HG02798 (cell line): Measurements from ENCODE around the gene ADGRD1.
"Not testable (repeated sequence)": the region's sequence is repeated elsewhere in the genome, so short reads cannot be mapped to it uniquely, and the experiment has no call there.

Source experiments
- ATAC-seq: cut with Tn5 transposase; IDR thresholded peaks from one replicate; pipeline ENCODE4 v1.9.1; 2021; ENCODE audit warnings: mild to moderate bottlenecking; ENCODE audit not compliant: unreplicated experiment, poor library complexity

The ADGRD1 gene

GRCh38 chr12:131066207-131066885 lies 112.6 kb downstream of the ADGRD1 start:
- ATAC-seq: no peak

- ATAC-seq: no peak
Measured at GRCh38 chr12:131066886-131067490, 113.3 kb downstream of the ADGRD1 start.

- ATAC-seq: no peak
Measured at GRCh38 chr12:131067981-131068851, 114.5 kb downstream of the ADGRD1 start.

- not testable (repeated sequence) for ATAC-seq
Measured at GRCh38 chr12:131068926-131069720, 115.4 kb downstream of the ADGRD1 start.

GRCh38 chr12:131070136-131070535 lies 116.4 kb downstream of the ADGRD1 start:
- ATAC-seq: not testable (repeated sequence)

GRCh38 chr12:131070668-131071067 lies 117.0 kb downstream of the ADGRD1 start:
- ATAC-seq: not testable (repeated sequence)

- ATAC-seq: not testable (repeated sequence)
Measured at GRCh38 chr12:131071234-131071820, 117.6 kb downstream of the ADGRD1 start.

GRCh38 chr12:131071950-131072349 lies 118.2 kb downstream of the ADGRD1 start:
- ATAC-seq: not testable (repeated sequence)

GRCh38 chr12:131072451-131073230 lies 118.9 kb downstream of the ADGRD1 start:
- no peak for ATAC-seq

GRCh38 chr12:131074221-131075083 lies 120.7 kb downstream of the ADGRD1 start:
- peak; percentile 33 for ATAC-seq

- no peak for ATAC-seq
Measured at GRCh38 chr12:131075194-131075593, 121.5 kb downstream of the ADGRD1 start.

- no peak for ATAC-seq
Measured at GRCh38 chr12:131075611-131076010, 121.9 kb downstream of the ADGRD1 start.

GRCh38 chr12:131076296-131076695 lies 122.6 kb downstream of the ADGRD1 start:
- ATAC-seq: no peak

GRCh38 chr12:131076791-131077747 lies 123.4 kb downstream of the ADGRD1 start:
- no peak for ATAC-seq

GRCh38 chr12:131077931-131078391 lies 124.3 kb downstream of the ADGRD1 start:
- no peak for ATAC-seq

GRCh38 chr12:131082290-131083194 lies 128.8 kb downstream of the ADGRD1 start:
- no peak for ATAC-seq
